ENCODE measurements around the gene APAF1. TPM values are rescaled to one million over a fixed set of nuclear protein-coding genes. Genes with fewer than 3 reads are reported as not detected.
A peak's percentile ranks its signal among the peaks of the same experiment; 100 is the strongest.

Gene APAF1
- total RNA-seq, 1 donor from 2014 or later: 49.2 TPM

- H3K9me3 Mint-ChIP-seq (ENCODE audit: unreplicated experiment): peaks cover 2% of the 10 kb centered on the region
- no peak for TF ChIP-seq CTCF (IDR thresholded peaks at IDR 0.05; ENCODE audit: insufficient read depth, low read depth, low read length)
- TF ChIP-seq EZH2 (IDR thresholded peaks at IDR 0.05; ENCODE audit: insufficient read depth, low read length): no peak
- H3K36me3 ChIP-seq (ENCODE audit: insufficient read depth, low read length): no peaks in the 10 kb centered on the region
Observed at GRCh38 chr12:98748463-98748862, 103.4 kb downstream of the APAF1 start.

GRCh38 chr12:98750511-98750910 is 105.4 kb downstream of the APAF1 start:
- Histone ChIP-seq H3K27ac (ENCODE audit: low read depth, low read length) (no peak overlapping the region), H3K4me1 (ENCODE audit: insufficient read depth, low read length) (peaks cover 35% of the 10 kb centered on the region), H3K9ac (ENCODE audit: low read length) (no peak overlapping the region), H3K27me3 (ENCODE audit: insufficient read depth, low read length) (no peaks in the 10 kb centered on the region), H4K20me1 (ENCODE audit: insufficient read depth, low read length) (no peaks in the 10 kb centered on the region), H3K4me2 (ENCODE audit: low read length) (no peak overlapping the region), H3K36me3 (ENCODE audit: insufficient read depth, low read length) (no peaks in the 10 kb centered on the region), H3K9me3 (ENCODE audit: insufficient read depth, low read depth, low read length) (no peaks in the 10 kb centered on the region), H3K4me3 (ENCODE audit: insufficient read depth, low read depth, low read length) (no peak overlapping the region), H3K79me2 (ENCODE audit: insufficient read depth, low read length) (no peaks in the 10 kb centered on the region), H2AFZ (ENCODE audit: low read depth, low read length) (no peak overlapping the region)
- no peak overlapping the region for H3K4me3 Mint-ChIP-seq (ENCODE audit: unreplicated experiment)
- FAIRE-seq (no peak), DNase-seq (ENCODE audit: low read depth) (no peak)
- peaks cover 29% of the 10 kb centered on the region for H3K4me1 Mint-ChIP-seq (ENCODE audit: low read depth, unreplicated experiment)
- peaks cover 2% of the 10 kb centered on the region for H3K9me3 Mint-ChIP-seq (ENCODE audit: unreplicated experiment)
- peaks cover 3% of the 10 kb centered on the region for H3K36me3 Mint-ChIP-seq (ENCODE audit: low read depth, unreplicated experiment)
- no peak overlapping the region for H3K27ac Mint-ChIP-seq (ENCODE audit: unreplicated experiment)
- H3K27me3 Mint-ChIP-seq (ENCODE audit: low read depth, unreplicated experiment): peaks cover 15% of the 10 kb centered on the region
- TF ChIP-seq CTCF (IDR thresholded peaks at IDR 0.05; ENCODE audit: insufficient read depth, low read depth, low read length): no peak
- TF ChIP-seq EZH2 (IDR thresholded peaks at IDR 0.05; ENCODE audit: insufficient read depth, low read length): no peak

More at GRCh38 chr12:98748463-98748862, 103.4 kb downstream of the APAF1 start:
- Histone ChIP-seq H3K79me2 (ENCODE audit: insufficient read depth, low read length) (no peaks in the 10 kb centered on the region), H3K9me3 (ENCODE audit: insufficient read depth, low read depth, low read length) (no peaks in the 10 kb centered on the region), H3K9ac (ENCODE audit: low read length) (no peak overlapping the region), H3K4me2 (ENCODE audit: low read length) (no peak overlapping the region), H3K27me3 (ENCODE audit: insufficient read depth, low read length) (no peaks in the 10 kb centered on the region), H4K20me1 (ENCODE audit: insufficient read depth, low read length) (no peaks in the 10 kb centered on the region), H2AFZ (ENCODE audit: low read depth, low read length) (no peak overlapping the region), H3K27ac (ENCODE audit: low read depth, low read length) (no peak overlapping the region), H3K4me3 (ENCODE audit: insufficient read depth, low read depth, low read length) (no peak overlapping the region), H3K4me1 (ENCODE audit: insufficient read depth, low read length) (peaks cover 25% of the 10 kb centered on the region)
- H3K4me3 Mint-ChIP-seq (ENCODE audit: unreplicated experiment): no peak overlapping the region
- peaks cover 3% of the 10 kb centered on the region for H3K36me3 Mint-ChIP-seq (ENCODE audit: low read depth, unreplicated experiment)
- FAIRE-seq: no peak
- peaks cover 18% of the 10 kb centered on the region for H3K4me1 Mint-ChIP-seq (ENCODE audit: low read depth, unreplicated experiment)
- no peak for DNase-seq (ENCODE audit: low read depth)
- no peak overlapping the region for H3K27ac Mint-ChIP-seq (ENCODE audit: unreplicated experiment)
- peaks cover 15% of the 10 kb centered on the region for H3K27me3 Mint-ChIP-seq (ENCODE audit: low read depth, unreplicated experiment)

- TF ChIP-seq CTCF (IDR thresholded peaks at IDR 0.05; ENCODE audit: insufficient read depth, low read depth, low read length) (no peak), EZH2 (IDR thresholded peaks at IDR 0.05; ENCODE audit: insufficient read depth, low read length) (no peak)
- FAIRE-seq (no peak), DNase-seq (ENCODE audit: low read depth) (no peak)
- H3K4me3 ChIP-seq (ENCODE audit: insufficient read depth, low read depth, low read length): no peak overlapping the region
- H3K9me3 ChIP-seq (ENCODE audit: insufficient read depth, low read depth, low read length): no peaks in the 10 kb centered on the region
- Mint-ChIP-seq H3K4me3 (ENCODE audit: unreplicated experiment) (no peak overlapping the region), H3K9me3 (ENCODE audit: unreplicated experiment) (peaks cover 4% of the 10 kb centered on the region), H3K27ac (ENCODE audit: unreplicated experiment) (no peak overlapping the region), H3K36me3 (ENCODE audit: low read depth, unreplicated experiment) (peaks cover 3% of the 10 kb centered on the region), H3K4me1 (ENCODE audit: low read depth, unreplicated experiment) (peaks cover 28% of the 10 kb centered on the region), H3K27me3 (ENCODE audit: low read depth, unreplicated experiment) (peaks cover 9% of the 10 kb centered on the region)
- no peaks in the 10 kb centered on the region for H3K27me3 ChIP-seq (ENCODE audit: insufficient read depth, low read length)
- H3K27ac ChIP-seq (ENCODE audit: low read depth, low read length): peak overlapping the region; percentile 91
- no peaks in the 10 kb centered on the region for H3K36me3 ChIP-seq (ENCODE audit: insufficient read depth, low read length)
- peak overlapping the region; percentile 21 for H3K9ac ChIP-seq (ENCODE audit: low read length)
- H4K20me1 ChIP-seq (ENCODE audit: insufficient read depth, low read length): no peaks in the 10 kb centered on the region
- peaks cover 33% of the 10 kb centered on the region for H3K4me1 ChIP-seq (ENCODE audit: insufficient read depth, low read length)
- no peak overlapping the region for H2AFZ ChIP-seq (ENCODE audit: low read depth, low read length)
- H3K4me2 ChIP-seq (ENCODE audit: low read length): peak overlapping the region; percentile 7
- no peaks in the 10 kb centered on the region for H3K79me2 ChIP-seq (ENCODE audit: insufficient read depth, low read length)
Observed at GRCh38 chr12:98751580-98752115, 106.6 kb downstream of the APAF1 start.

All from astrocyte (in vitro differentiated cells and primary cell).